Activated CD4-positive, alpha-beta T cell treated with anti-CD3 and anti-CD28 coated beads for 4 hours (primary cell): ENCODE data around the gene ACTR3C.
A peak's percentile ranks its signal among the peaks of the same experiment; 100 is the strongest.

Source experiments
- DNase-seq, 2 donors: peaks; one replicate each; pipeline ENCODE4 v3.0.0-alpha.2; 2020

The ACTR3C gene

DNA sequence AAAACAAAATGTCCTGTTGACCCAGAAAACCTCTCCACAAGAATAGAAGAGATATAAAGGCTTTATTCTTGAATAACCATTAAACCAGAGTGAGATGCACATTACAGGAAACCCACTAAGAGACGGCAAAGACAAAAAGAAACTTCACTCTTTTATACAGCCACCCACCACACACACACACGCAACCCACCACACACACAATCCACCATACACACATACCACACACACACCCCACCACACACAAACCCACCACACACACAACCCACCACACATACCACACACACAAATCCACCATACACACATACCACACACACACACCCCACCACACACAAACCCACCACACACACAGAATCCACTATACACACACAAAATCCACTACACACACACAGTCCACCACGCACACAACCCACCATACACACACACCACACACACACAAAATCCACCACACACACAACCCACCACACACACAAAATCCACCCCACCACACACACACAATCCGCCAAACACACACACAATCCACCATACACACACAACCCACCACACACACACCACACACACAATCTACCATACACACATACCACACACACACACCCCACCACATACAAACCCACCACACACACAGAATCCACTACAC, 35.8 kb upstream of the ACTR3C start:
- no peak for DNase-seq

DNA sequence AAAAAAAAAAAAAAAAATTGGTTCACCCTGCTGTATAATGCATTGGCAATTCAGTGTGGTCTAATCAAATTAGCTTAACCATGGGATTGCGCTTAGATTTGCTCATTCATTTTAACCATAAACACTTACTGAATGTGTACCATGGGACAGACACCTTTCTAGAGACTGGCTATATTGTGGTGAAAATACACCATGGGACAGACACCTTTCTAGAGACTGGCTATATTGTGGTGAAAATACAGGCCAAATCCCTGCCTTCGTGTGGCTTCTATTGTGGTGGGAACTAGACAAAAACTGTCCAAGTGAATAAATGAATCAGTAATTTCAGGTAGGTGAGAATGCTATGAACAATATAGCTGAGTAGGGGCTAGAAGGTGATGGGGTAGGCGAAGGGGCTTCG, 35.1 kb upstream of the ACTR3C start:
- DNase-seq: no peak

DNA sequence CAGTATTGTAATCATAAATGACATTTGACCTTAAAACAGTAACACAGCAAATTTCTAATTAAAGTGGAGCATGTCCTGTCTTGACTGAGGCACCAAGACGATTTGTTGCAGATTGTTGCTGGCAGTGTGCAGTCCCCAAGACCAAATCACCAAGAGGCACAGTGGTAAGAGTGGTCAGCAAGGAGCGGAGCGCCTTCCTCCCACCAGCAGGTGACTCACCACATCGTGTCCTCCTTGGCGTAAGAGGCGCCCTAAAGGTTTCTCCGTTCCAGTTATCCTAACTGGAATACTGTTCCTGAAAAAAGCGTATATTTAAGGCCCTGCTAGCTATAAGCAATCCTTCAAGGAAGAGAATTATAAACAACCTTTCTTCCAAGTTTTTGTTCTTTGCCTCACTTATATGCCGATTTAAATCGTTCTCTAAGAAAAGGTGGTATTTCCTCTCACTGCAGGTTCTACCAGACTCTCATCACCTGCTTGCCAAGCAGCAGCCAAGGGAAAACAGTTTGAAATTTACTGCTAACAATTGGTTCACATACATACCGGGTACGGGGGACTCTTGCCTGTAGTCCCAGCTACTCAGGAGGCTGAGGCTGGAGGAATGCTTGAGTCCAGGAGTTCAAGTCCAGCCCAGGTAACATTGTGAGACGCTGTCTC, 34.6 kb upstream of the ACTR3C start:
- no peak for DNase-seq

- peak; percentile 66 to 75 for DNase-seq
Measured at GRCh38 chr7:150357270-150357669, 33.9 kb upstream of the ACTR3C start.

GRCh38 chr7:150356265-150356897, 33.0 kb upstream of the ACTR3C start:
- peak in 1 of 2 donors; percentile 28 for DNase-seq

- no peak for DNase-seq
Measured at GRCh38 chr7:150355666-150356059, 32.3 kb upstream of the ACTR3C start.

DNA sequence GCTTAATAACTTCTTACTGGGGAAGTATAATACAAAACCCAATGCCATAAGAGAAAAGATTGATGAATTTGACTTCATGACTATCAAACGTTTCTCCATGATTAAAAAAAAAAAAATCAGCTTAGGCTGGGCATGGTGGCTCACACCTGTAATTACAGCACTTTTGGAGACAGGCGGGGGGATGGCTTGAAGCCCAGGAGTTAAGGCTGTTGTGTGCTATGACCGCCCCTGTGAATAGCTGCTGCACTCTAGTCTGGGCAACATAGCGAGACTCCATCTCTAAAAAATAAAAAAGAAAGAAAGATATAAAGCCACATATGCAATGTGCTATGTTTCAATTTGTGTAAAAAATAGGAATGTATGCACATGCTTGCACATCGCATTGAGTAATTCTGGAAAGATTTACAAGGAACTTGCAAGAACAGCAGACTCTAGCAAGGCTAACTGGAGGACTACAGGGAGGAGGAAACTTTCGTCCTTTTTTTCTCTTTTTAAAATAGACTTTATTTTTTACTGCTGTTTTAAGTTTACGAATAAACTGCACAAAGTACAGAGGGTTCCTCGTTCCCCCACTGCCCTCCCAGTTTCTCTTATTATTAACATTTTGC, 28.3 kb upstream of the ACTR3C start:
- no peak for DNase-seq

DNA sequence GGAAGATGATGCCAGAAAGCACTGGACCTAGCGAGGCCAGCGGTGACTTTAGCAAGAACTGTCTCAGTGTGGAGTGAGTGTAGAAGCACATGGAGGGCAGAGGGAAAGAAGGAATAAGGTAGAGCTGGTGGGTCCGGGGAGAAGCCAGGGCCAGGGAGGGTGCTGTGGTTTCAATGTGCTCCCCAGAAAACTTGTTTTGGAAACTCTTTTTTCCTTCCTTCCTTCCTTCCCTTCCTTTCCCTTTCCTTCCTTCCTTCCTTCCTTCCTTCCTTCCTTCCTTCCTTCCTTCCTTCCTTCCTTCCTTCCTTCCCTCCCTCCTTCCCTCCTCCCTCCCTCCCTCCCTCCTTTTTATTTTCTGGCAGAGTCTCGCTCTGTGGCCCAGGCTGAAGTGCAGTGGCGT, 23.6 kb upstream of the ACTR3C start:
- DNase-seq: no peak

- no peak for DNase-seq
Measured at GRCh38 chr7:150345012-150345411, 21.7 kb upstream of the ACTR3C start.

GRCh38 chr7:150344299-150344698, 21.0 kb upstream of the ACTR3C start:
- no peak for DNase-seq

- DNase-seq: no peak
Measured at GRCh38 chr7:150343225-150343624, 19.9 kb upstream of the ACTR3C start.

GRCh38 chr7:150342121-150342408, 18.7 kb upstream of the ACTR3C start:
- DNase-seq: no peak

DNA sequence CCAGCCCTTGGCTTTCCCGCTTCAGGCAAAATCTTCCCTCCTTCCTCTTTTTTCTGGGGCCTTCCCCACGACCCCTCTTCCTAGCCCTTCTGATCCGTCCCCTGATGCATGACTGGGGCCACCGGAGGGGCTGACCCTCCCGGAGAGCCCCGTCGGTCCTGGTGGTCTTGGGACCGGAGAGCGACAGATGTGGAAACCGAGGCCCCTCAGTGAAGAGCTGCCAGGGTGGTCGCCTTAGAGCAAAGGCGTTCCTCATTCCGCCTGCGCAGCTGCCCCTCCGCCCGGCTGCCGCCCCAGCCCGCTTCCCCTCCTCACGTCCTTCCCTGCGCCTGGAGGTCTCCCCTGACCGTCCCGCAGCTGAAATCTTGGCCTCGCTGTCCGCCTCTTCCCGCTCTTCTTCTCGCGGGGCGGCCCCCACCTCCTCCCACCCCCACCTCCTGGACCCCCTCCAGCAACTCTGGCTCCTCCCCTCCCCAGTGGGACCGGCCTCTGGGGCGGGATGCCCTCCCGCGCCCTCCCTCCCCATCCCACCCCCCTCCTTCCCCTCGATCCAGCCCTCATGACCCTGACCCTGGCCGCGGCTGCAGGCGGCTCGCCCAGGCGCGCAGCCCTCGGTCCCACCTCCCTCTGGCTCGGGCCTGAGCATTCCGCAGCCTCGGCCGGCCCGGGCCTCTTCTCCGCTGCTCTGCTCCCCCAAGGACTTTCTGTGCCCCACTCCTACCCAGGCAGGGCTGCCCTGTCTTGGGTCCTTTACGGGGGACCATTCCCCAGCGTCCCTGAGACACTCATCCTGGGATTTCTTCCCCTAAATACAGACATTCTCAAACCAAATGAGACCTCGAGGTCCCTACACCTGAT, 18.1 kb upstream of the ACTR3C start, which contains the start of gene RARRES2:
Gene RARRES2 (minus strand): TSS at position 367 of the 858 bp plus-strand sequence. CDS start 1,020 bp downstream, outside the sequence.
- no peak for DNase-seq

DNA sequence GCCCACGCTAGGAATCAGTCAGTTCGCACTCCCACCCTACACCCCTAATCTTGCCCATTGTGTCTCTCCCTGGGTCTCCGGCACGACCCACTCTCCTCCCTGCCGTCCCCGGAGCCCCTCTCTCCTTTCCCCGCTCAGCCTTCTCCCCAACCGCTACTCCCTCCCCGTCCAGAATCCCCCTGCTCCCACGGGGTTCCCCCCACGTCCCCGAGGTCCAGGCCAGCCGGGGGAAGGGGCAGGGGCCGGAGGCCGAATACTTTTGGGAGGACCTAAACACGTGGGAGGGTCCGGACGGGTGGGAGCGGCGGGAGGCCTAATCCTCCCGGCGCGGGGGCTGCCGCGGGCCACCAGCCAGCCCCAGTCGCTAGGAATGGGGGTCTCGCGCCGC, 17.5 kb upstream of the ACTR3C start:
- DNase-seq: no peak

DNA sequence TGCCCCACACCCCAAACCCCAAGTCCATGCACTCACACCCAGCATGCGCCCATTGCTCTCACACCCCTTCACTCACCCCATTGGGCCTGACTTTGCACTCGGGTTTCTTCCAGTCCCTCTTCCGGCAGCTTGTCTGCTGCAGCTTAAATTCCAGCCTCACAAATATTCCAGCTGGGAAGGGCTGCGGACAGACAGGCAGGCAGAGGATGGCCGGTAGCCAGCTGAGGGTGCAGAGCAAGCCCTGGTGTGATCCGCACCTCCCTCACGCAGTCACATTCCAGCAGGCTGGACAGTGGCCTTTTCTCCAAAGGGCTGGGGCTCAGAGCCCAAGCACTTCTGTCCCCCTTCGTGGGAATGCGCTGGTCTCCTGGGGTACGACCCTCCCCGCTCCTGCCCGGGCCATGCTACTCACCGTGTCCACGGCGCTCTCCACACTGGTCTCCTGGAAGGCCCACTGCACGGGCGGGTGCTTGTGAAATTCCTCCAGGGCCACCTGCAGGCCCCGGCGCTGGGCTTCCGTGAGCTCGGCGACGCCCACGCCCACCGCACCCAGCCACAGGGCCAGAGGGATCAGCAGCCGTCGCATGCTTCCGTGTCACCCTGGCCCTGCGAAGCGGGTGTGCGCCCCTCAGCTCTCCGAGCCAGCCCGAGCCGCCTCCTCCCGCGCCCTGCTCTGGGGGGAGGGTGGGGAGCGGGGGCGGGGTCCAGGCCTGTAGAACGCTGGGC, 16.8 kb upstream of the ACTR3C start:
- DNase-seq: no peak

DNA sequence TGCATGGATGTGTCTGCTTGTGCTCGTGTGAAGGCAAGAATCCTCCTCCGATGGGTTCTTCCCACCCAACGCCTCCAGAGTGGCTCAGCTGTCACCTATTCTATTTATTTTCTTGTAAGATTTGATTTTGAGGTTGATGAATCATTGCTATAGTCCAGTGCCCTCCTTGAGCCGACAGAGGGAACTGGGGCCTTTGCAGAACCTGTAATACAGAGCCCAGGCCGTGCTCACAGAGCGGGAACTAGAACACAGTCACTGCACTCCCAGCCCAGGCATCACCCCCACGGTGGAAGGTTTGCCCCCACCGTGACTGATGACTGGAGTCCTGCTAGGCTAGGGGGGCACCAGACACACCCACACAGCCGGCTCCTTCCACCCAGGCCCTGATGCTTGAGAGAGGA, 16.1 kb upstream of the ACTR3C start:
- DNase-seq: no peak

GRCh38 chr7:150338166-150338829, 15.0 kb upstream of the ACTR3C start:
- DNase-seq: no peak

GRCh38 chr7:150337659-150338081, 14.3 kb upstream of the ACTR3C start:
- DNase-seq: no peak

DNA sequence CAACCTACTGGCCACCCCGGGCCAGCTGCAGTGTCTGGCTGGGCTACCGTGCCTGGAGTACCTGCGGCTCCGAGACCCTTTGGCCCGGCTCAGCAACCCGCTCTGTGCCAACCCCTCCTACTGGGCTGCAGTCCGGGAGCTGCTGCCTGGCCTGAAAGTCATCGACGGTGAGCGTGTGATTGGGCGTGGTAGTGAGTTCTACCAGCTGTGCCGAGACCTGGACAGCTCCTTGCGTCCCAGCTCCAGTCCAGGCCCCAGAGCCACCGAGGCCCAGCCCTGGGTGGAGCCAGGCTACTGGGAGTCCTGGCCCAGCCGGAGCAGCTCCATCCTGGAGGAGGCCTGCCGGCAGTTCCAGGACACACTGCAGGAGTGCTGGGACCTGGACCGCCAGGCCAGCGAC, 13.8 kb upstream of the ACTR3C start:
- DNase-seq: no peak

GRCh38 chr7:150336746-150337145, 13.4 kb upstream of the ACTR3C start:
- DNase-seq: no peak

DNA sequence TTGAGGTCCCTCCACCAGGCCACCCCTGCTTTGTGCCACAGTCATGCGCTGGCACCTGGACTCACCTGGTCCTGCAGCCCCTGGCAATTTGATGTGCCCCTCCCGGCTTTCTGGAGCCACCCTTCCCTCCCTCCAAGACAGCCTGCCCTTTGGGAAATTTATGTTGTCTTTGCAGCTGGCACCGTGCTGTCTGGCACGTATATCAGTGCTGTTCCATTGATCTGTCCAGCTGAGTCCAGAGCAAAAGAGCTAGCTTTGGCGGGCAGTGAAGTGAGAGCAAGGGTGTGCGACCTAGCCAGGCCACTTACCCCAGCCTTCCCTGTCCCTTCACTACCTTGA, 12.4 kb upstream of the ACTR3C start:
- DNase-seq: no peak
